ENCODE data around the gene TBPL2.
"Not testable (repeated sequence)": the region's sequence is repeated elsewhere in the genome, so short reads cannot be mapped to it uniquely, and the experiment has no call there.

The TBPL2 gene

DNA sequence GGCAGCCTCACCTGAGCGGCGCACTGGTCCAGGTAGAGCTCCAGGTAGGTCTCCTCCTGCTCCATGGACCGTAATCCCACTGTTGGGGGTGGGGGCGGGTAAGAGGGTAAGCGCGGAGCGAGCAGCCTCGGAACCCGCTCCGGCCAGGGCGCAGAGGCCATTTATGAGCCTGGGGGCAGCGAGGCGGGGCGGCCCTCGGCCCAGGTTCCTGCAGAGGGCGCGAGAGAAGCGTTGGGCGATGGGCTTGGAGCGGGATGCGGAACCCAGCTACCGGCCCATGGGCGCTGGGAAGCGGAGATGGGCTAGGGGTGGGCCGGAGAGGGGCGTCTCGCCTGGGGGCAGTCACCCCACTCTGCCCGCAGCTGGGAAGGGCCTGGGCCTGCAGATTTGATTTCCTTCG, at the start of gene TBPL2:
Gene TBPL2, minus strand, starts transcription at position 232 of the 400 bp plus-strand sequence. Its CDS starts 167 bp downstream, at position 65.
- H3K4me3 ChIP-seq (ENCODE audit: low read length), result no peak within 1 kb of the TSS
- H3K9me3 ChIP-seq (ENCODE audit: control insufficient read depth, low read length), result no peaks in the 10 kb centered on the region
- H3K4me1 ChIP-seq (ENCODE audit: control insufficient read depth, insufficient read depth, low read length), result no peaks in the 10 kb centered on the region
- no peaks in the 10 kb centered on the region for H3K27me3 ChIP-seq (replicated peaks; ENCODE audit: control insufficient read depth, insufficient read depth, low read length)
- DNase-seq (ENCODE audit: low read depth), result no peak
- no peaks in the 10 kb centered on the region for H3K36me3 ChIP-seq (ENCODE audit: control insufficient read depth, insufficient read depth, low read length, severe bottlenecking)
- H3K9ac ChIP-seq (ENCODE audit: low read length), result no peak within 1 kb of the TSS

DNA sequence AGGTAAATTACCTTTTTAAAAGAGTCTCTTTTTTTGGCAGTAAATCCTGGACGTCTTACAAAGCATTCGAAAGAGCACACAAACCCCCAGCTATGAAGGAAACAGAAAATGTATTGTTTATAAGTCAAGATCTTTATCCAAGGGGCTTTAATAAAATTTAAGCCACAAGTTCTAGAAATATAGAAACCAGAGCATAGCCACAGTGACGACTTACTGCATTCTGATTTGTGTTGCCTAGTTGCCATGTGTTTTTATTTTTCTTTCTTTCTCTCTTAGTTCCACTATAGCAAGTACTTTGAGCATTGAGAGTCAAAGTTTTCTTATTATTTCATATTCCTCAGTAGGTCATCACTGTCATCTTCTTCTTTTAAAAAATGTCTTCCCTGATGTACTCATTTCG, 47.8 kb upstream of the TBPL2 start:
- Histone ChIP-seq H3K36me3 (ENCODE audit: control insufficient read depth, insufficient read depth, low read length, severe bottlenecking) (no peaks in the 10 kb centered on the region), H3K4me1 (ENCODE audit: control insufficient read depth, insufficient read depth, low read length) (peaks cover 2% of the 10 kb centered on the region), H3K9me3 (ENCODE audit: control insufficient read depth, low read length) (no peaks in the 10 kb centered on the region), H3K9ac (ENCODE audit: low read length) (no peak overlapping the region), H3K27me3 (replicated peaks; ENCODE audit: control insufficient read depth, insufficient read depth, low read length) (no peaks in the 10 kb centered on the region), H3K4me3 (ENCODE audit: low read length) (no peak overlapping the region)
- no peak for DNase-seq (ENCODE audit: low read depth)

DNA sequence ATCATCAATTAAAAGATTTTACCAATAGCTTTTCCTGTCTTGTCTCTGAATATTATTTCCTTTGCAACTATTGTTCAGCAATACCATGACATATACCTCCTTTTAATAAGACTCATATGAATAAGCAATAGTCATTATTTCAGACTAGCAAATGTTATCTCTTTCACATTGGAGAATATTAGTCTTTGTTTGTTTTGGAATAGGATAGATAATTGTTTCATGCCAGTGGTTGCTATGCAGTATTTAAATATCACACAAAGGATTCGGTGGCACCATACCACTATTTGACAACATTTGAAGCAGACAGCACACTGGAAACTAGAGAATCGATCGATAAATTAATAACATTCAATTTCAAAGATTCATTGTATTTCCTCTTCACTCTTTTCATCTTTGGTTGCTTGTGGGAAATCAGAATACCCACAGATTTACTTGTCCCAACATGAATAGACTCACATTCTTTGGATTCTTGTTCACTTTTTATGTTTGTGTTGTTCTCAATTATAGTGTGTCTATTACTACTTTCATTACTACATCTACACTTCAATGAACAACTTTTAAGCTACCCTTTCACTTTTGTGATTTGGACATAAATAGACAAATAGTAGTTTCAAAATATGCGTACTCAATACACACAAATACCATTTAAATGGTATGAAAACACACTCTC, 42.7 kb upstream of the TBPL2 start:
- Histone ChIP-seq H3K4me1 (ENCODE audit: control insufficient read depth, insufficient read depth, low read length) (peaks cover 6% of the 10 kb centered on the region), H3K27me3 (replicated peaks; ENCODE audit: control insufficient read depth, insufficient read depth, low read length) (no peaks in the 10 kb centered on the region), H3K4me3 (ENCODE audit: low read length) (no peak overlapping the region), H3K9ac (ENCODE audit: low read length) (no peak overlapping the region), H3K36me3 (ENCODE audit: control insufficient read depth, insufficient read depth, low read length, severe bottlenecking) (no peaks in the 10 kb centered on the region), H3K9me3 (ENCODE audit: control insufficient read depth, low read length) (no peaks in the 10 kb centered on the region)
- DNase-seq (ENCODE audit: low read depth), result no peak

DNA sequence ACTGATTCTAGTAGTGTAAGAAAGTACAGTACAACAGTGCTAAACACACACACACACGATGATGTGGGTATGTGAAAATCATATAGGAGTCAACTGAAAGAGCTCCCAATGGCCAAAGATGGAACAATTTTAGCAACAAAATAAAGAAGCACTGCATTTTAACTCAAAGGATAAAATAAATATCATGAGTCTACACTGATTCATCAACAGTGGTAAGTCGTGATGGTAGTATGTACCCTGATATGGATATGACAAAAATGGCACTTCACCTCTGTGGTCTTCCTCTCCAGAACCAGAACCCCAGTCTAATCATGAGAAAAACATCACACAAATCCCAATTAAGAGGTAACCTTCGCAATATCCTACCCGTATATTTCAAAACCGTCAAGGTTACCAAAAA, 41.4 kb upstream of the TBPL2 start:
- Histone ChIP-seq H3K27me3 (replicated peaks; ENCODE audit: control insufficient read depth, insufficient read depth, low read length) (no peaks in the 10 kb centered on the region), H3K9me3 (ENCODE audit: control insufficient read depth, low read length) (no peaks in the 10 kb centered on the region), H3K4me1 (ENCODE audit: control insufficient read depth, insufficient read depth, low read length) (peaks cover 6% of the 10 kb centered on the region), H3K4me3 (ENCODE audit: low read length) (no peak overlapping the region), H3K36me3 (ENCODE audit: control insufficient read depth, insufficient read depth, low read length, severe bottlenecking) (no peaks in the 10 kb centered on the region), H3K9ac (ENCODE audit: low read length) (no peak overlapping the region)
- no peak for DNase-seq (ENCODE audit: low read depth)

DNA sequence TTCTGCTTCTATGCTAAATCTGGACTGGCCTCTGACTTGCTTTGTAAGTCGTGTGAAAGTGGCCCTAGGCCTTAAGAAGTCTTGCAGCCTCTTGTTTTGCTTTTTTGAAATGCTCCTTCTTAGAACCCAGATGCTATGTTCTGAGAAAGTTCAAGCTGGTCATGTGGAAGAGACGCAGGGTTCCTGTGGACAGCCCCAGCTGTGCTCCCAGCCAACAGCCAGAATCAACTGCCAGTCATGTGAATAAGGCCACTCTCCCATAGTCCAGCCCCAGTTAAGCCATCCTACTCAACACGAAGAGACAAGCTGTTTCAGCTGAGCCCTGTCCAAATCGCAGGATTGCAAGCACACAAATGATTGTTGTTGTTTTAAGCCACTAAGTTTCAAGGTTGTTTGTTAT, 37.3 kb upstream of the TBPL2 start:
- H3K27me3 ChIP-seq (replicated peaks; ENCODE audit: control insufficient read depth, insufficient read depth, low read length), result no peaks in the 10 kb centered on the region
- H3K9ac ChIP-seq (ENCODE audit: low read length), result no peak overlapping the region
- no peak overlapping the region for H3K4me3 ChIP-seq (ENCODE audit: low read length)
- H3K4me1 ChIP-seq (ENCODE audit: control insufficient read depth, insufficient read depth, low read length), result no peaks in the 10 kb centered on the region
- no peak for DNase-seq (ENCODE audit: low read depth)
- H3K36me3 ChIP-seq (ENCODE audit: control insufficient read depth, insufficient read depth, low read length, severe bottlenecking), result no peaks in the 10 kb centered on the region
- no peaks in the 10 kb centered on the region for H3K9me3 ChIP-seq (ENCODE audit: control insufficient read depth, low read length)

DNA sequence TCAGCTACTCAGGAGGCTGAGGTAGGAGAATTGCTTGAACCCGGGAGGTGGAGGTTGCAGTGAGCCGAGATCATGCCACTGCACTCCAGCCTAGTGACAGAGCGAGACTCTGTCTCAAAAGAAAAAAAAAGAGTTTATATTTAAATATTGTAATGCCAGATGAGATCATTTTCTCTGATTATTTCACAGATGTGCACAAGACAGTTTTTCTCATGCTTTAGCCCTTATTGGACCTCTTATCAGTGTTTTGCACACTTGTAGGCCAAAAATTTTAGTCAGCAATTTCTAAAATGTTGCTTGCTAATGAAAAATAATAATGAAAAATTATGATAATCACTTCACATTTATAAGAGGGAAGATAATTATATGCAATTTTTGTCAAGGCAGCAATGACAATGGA, 36.0 kb upstream of the TBPL2 start:
- H3K4me3 ChIP-seq (ENCODE audit: low read length); DNase-seq (ENCODE audit: low read depth); H3K36me3 ChIP-seq (ENCODE audit: control insufficient read depth, insufficient read depth, low read length, severe bottlenecking); H3K9me3 ChIP-seq (ENCODE audit: control insufficient read depth, low read length); H3K9ac ChIP-seq (ENCODE audit: low read length); H3K4me1 ChIP-seq (ENCODE audit: control insufficient read depth, insufficient read depth, low read length); H3K27me3 ChIP-seq (replicated peaks; ENCODE audit: control insufficient read depth, insufficient read depth, low read length): not testable (repeated sequence)

DNA sequence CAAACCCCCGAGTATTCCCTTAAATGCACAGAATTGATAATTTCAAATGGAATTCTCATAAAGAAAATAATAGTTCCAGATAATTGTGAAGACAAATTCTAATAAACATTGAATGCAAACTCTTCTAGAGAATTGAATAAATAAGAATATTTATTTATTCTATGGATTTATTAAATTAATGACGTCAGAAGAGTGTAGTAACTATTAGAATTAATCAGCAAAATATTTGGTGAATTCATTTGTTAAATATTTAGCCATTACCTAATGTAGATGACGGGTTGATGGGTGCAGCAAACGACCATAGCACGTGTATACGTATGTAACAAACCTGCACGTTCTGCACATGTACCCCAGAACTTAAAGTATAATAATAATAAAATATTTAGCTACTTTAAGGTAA, 33.4 kb upstream of the TBPL2 start:
- no peaks in the 10 kb centered on the region for H3K9me3 ChIP-seq (ENCODE audit: control insufficient read depth, low read length)
- DNase-seq (ENCODE audit: low read depth), result no peak
- H3K27me3 ChIP-seq (replicated peaks; ENCODE audit: control insufficient read depth, insufficient read depth, low read length), result no peaks in the 10 kb centered on the region
- H3K4me3 ChIP-seq (ENCODE audit: low read length), result no peak overlapping the region
- no peaks in the 10 kb centered on the region for H3K4me1 ChIP-seq (ENCODE audit: control insufficient read depth, insufficient read depth, low read length)
- H3K9ac ChIP-seq (ENCODE audit: low read length), result no peak overlapping the region
- H3K36me3 ChIP-seq (ENCODE audit: control insufficient read depth, insufficient read depth, low read length, severe bottlenecking), result no peaks in the 10 kb centered on the region

DNA sequence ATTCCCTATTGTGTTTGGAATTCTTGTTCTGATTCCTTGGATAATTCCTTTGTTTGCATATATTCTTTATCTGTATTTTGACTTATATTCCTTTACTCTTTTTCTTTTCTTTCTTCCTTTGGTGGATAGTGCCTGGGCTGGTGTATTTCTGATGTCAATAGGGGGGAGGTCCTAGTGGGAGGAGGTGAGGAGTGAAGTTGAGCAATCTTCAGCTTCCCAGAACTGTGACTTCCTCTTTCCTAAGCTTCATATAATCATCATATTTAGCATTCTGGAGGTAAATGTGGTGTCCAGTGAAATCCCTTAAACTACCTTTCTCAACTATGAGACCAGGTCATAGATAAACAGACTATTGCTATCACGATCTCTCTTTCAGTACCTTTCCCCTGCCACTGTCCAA, 29.6 kb upstream of the TBPL2 start:
- H3K9ac ChIP-seq (ENCODE audit: low read length), result no peak overlapping the region
- peaks cover 2% of the 10 kb centered on the region for H3K9me3 ChIP-seq (ENCODE audit: control insufficient read depth, low read length)
- H3K27me3 ChIP-seq (replicated peaks; ENCODE audit: control insufficient read depth, insufficient read depth, low read length), result no peaks in the 10 kb centered on the region
- no peak for DNase-seq (ENCODE audit: low read depth)
- H3K4me3 ChIP-seq (ENCODE audit: low read length), result no peak overlapping the region
- no peaks in the 10 kb centered on the region for H3K4me1 ChIP-seq (ENCODE audit: control insufficient read depth, insufficient read depth, low read length)
- H3K36me3 ChIP-seq (ENCODE audit: control insufficient read depth, insufficient read depth, low read length, severe bottlenecking), result no peaks in the 10 kb centered on the region

DNA sequence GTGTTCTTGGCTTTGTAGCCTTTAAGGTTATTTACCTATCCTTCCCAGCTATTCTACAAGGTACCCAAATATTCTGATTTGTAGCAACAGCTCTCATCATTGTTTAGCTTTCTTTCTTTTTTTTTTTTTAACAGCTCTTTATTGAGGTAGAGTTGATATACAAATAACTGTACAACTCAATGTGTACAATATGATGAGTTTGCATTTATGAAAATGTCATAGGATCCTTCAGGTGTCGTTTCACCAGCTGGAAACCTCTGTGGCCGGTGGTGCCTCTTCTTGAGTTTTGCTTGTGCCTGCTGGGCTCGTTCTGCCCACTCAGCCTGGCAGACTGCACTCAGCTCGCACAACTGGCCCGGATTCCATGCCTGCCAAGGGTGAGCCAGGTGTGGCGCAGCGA, 26.9 kb upstream of the TBPL2 start:
- Histone ChIP-seq H3K27me3 (replicated peaks; ENCODE audit: control insufficient read depth, insufficient read depth, low read length) (no peaks in the 10 kb centered on the region), H3K4me3 (ENCODE audit: low read length) (no peak overlapping the region), H3K9me3 (ENCODE audit: control insufficient read depth, low read length) (peaks cover 2% of the 10 kb centered on the region), H3K9ac (ENCODE audit: low read length) (no peak overlapping the region), H3K36me3 (ENCODE audit: control insufficient read depth, insufficient read depth, low read length, severe bottlenecking) (no peaks in the 10 kb centered on the region), H3K4me1 (ENCODE audit: control insufficient read depth, insufficient read depth, low read length) (no peaks in the 10 kb centered on the region)
- no peak for DNase-seq (ENCODE audit: low read depth)

DNA sequence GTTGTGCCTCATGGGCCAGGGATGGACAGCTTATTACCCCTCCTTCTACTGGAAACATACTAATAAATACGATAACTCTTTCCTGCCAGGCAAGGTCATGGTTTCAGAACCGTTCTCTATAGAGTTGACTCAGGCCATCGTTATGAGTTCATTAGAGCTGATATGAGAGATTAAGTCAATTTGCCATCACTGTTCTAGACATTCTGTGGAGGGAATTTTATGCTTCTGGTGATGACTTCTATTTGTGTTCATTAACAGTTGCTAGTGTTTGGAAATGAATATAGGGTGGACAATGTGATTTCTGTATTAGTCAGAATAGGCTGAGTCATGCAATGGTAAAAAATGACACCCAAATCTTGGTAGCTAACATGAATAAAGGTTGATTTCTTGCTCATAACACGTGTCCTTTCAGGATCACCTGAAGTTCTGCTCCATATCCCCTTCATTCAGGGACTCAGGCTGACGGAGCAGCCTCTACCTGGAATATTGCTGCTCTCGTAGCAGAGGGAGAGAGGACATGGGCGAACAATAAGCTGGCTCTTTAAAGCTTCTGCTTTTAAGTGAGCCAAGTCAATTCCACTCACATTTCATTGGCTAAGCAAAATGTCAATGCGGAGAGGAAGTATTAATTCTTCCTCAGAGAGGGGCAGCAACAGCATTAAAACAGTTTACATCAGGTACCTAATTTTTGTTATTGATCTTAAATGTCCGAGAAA, 18.5 kb upstream of the TBPL2 start:
- Histone ChIP-seq H3K27me3 (replicated peaks; ENCODE audit: control insufficient read depth, insufficient read depth, low read length) (no peaks in the 10 kb centered on the region), H3K9ac (ENCODE audit: low read length) (no peak overlapping the region), H3K4me3 (ENCODE audit: low read length) (peak overlapping the region; percentile 2), H3K9me3 (ENCODE audit: control insufficient read depth, low read length) (no peaks in the 10 kb centered on the region), H3K36me3 (ENCODE audit: control insufficient read depth, insufficient read depth, low read length, severe bottlenecking) (no peaks in the 10 kb centered on the region), H3K4me1 (ENCODE audit: control insufficient read depth, insufficient read depth, low read length) (peaks cover 21% of the 10 kb centered on the region)
- peak; percentile 29 for DNase-seq (ENCODE audit: low read depth)

DNA sequence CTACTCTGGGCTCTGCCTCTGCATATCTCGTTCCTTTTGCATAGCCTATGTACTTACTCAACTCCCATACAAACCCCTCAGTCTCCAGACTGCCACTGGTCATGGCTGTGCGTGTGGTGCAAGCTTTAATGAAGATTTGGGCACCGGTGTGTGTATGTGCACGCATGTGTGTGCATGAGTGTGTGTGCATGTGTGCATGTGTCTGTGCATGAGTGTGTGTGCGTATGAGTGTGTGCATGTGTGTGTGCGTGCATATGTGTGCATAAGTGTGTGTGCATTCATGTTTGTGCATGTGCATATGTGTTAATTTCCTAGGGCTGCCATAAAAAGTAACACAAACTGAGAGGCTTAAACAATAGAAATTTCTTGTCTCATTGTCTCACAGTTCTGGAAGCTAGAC, 17.1 kb upstream of the TBPL2 start:
- DNase-seq (ENCODE audit: low read depth), result no peak
- Histone ChIP-seq H3K4me3 (ENCODE audit: low read length) (no peak overlapping the region), H3K9me3 (ENCODE audit: control insufficient read depth, low read length) (no peaks in the 10 kb centered on the region), H3K27me3 (replicated peaks; ENCODE audit: control insufficient read depth, insufficient read depth, low read length) (no peaks in the 10 kb centered on the region), H3K36me3 (ENCODE audit: control insufficient read depth, insufficient read depth, low read length, severe bottlenecking) (no peaks in the 10 kb centered on the region), H3K4me1 (ENCODE audit: control insufficient read depth, insufficient read depth, low read length) (peaks cover 32% of the 10 kb centered on the region), H3K9ac (ENCODE audit: low read length) (no peak overlapping the region)

DNA sequence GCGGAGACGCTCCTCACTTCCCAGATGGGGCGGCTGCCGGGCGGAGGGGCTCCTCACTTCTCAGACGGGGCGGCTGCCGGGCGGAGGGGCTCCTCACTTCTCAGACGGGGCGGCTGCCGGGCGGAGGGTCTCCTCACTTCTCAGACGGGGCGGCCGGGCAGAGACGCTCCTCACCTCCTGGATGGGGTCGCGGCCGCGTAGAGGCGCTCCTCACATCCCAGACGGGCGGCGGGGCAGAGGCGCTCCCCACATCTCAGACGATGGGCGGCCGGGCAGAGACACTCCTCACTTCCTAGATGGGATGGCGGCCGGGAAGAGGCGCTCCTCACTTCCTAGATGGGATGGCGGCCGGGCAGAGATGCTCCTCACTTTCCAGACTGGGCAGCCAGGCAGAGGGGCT, 16.0 kb upstream of the TBPL2 start:
- not testable (repeated sequence) for H3K27me3 ChIP-seq (replicated peaks; ENCODE audit: control insufficient read depth, insufficient read depth, low read length); H3K4me3 ChIP-seq (ENCODE audit: low read length); H3K9me3 ChIP-seq (ENCODE audit: control insufficient read depth, low read length); H3K9ac ChIP-seq (ENCODE audit: low read length); DNase-seq (ENCODE audit: low read depth); H3K36me3 ChIP-seq (ENCODE audit: control insufficient read depth, insufficient read depth, low read length, severe bottlenecking)
- H3K4me1 ChIP-seq (ENCODE audit: control insufficient read depth, insufficient read depth, low read length), result peaks cover 40% of the 10 kb centered on the region
